HG02610 (cell line): ENCODE data around the gene COG4.
"Not testable (repeated sequence)": the region's sequence is repeated elsewhere in the genome, so short reads cannot be mapped to it uniquely, and the experiment has no call there.

Source experiments
- ATAC-seq: cut with Tn5 transposase; IDR thresholded peaks from one replicate; pipeline ENCODE4 v1.9.1; 2021; ENCODE audit warnings: mild to moderate bottlenecking, moderate library complexity; ENCODE audit not compliant: unreplicated experiment

Gene COG4

GRCh38 chr16:70460737-70461261 is 62.6 kb downstream of the COG4 start:
- ATAC-seq, result no peak

DNA sequence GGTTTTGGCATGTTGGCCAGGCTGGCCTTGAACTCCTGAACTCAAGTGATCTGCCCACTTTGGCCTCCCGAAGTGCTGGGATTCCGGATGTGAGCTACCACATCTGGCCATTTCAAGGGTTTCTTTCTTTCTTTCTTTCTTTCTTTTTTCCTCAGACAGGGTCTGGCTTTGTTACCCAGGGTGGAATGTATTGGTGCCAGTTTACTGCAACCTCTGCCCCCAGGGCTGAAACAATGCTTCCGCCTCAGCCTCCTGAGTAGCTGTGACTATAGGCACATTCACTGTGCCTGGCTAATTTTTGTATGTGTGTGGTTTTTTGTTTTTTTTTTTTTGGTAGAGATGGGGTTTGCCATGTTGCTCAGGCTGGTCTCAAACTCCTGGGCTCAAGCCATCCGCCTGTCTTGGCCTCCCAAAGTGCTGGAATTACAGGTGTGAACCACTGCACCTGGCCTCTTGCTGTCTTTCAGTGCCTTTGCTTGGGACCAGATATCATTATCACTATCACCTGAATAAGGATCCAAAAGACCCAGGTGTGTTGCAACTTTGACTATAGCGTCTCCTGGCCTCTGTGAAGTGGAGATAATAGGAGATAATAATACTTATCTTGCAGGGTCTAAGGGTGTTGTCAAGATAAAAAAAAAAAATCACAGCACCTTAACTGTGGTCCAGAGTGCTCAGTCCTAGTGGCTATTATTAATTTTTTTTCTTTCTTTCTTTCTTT is 65.7 kb downstream of the COG4 start:
- no peak for ATAC-seq

DNA sequence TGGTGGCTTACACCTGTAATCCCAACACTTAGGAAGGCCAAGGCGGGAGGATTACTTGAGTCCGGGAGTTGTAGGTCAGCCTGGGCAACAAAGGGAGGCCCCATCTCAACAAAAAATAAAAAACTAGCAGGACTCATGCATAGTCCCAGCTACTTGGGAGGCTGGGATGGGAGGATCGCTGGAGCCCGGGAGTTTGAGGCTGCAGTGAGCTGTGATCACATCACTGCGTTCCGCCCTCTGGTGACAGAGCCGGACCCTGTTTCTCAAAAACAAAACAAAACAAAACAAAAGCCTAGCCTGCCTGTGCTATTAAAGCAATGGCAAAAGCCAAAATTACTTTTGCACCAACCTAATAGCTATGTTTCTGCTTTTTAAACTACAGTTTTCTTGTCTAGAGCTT is 67.4 kb downstream of the COG4 start:
- ATAC-seq, result no peak

DNA sequence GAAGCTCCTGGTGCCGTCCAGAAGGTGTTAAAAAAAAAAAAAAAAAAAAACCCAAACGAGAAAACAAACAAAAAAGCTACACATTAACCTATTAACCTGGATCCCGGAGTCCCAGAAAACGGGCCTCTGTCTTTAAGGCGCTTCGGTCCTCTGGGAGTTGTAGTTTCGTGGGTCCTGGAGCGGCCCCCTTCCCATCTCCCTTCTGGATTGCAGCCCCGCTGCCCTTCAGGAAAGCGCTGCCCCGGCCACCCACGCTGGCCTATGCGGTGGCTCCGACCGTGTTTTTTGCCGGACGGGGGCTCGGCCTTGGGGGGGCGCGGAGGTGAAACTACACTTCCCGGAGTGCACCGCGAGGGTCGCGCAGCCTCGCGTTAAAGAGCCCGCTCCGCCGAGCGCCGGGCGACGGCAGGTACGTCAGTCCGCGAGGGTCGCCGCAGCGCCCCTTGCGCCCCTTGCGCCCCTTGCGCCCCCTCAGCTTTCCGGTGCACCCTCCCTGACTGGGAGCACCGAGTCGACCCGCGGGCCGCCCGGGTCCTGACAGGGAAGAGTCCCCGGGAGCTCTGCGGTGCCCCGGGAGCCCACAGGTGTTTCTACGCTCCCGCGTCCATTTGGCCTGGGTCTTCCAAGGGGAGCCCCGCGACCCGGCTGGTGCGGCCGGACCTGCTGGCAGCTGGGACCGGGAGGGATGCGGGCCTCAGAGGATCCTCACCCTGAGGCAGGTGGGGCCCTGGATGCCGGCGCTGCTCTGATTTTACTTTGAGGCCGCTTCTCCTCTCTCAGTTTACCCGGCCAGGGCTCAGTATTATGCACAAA is 68.9 kb downstream of the COG4 start, which contains the start of gene FCSK:
Gene FCSK (plus strand): TSS at position 374 of the 813 bp plus-strand sequence. CDS start 8,596 bp downstream, outside the sequence.
- ATAC-seq, result peak; percentile 74

- peak; percentile 9 for ATAC-seq
Measured at GRCh38 chr16:70453892-70454221, 69.5 kb downstream of the COG4 start.

- ATAC-seq, result no peak
Measured at GRCh38 chr16:70453117-70453891, 70.0 kb downstream of the COG4 start.

DNA sequence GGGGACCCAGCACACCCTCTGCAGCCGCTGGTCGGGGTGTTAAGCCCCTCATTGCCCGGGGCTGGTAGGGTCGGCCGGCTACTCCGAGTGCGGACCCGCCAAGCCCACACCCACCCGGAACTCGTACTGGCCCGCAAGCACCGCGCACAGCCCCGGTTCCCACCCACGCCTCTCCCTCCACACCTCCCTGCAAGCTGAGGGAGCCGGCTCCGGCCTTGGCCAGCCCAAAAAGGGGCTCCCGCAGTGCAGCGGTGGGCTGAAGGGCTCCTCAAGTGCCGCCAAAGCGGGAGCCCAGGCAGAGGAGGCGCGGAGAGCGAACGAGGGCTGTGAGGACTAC is 72.4 kb downstream of the COG4 start:
- not testable (repeated sequence) for ATAC-seq

GRCh38 chr16:70450142-70451003 is 73.0 kb downstream of the COG4 start:
- ATAC-seq, result not testable (repeated sequence)

DNA sequence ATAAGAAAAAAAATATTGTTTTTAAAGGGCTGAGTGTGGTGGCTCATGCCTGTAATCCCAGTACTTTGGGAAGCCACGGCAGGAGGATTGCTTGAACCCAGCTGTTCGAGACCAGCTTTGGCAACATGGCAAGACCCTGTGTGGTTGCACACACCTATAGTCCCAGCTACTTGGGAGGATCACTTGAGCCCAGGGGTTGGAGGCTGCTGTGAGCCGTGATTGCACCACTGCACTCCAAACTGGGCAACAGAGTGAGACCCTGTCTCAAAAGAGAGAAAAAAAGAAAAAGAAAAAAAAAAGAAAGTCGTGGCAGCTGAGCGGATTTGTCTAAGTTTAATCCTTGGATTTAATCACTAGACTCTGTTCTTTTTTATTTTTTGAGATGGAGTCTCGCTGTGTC is 75.3 kb downstream of the COG4 start:
- ATAC-seq, result no peak

DNA sequence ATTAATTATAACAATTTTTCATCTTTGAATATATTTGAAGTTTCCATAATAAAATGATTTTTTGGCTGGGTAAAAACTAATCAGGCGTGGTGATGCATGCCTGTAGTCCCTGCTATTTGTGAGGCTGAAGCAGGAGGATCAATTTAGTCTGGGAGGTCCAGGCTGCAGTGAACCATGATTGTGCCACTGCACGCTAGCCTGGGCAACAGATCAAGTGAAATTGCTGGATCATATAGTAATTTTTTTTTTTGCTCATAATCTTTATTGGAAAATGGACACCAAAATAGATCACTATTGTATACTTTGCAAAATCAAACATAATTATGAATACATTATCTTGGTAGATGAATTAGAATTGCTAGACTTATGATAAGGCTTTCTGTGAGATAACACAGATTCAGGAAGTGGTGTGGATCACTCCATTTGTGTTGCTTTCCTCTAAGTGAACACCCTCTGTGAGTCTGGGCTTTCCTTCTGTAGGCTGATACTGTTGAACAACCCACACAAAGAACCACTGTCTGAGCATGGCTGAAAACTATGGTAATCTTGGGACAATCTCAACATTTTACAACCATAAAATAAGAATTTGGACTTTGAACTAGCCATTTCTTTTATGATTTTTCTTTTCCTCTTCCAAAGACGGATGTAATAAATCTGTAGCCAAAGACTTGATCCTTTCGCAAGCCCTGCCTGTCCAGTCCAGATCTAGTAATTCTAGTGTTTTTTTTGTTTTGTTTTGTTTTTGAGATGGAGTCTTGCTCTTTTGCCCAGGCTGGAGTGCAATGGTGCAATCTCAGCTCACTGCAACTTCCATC is 78.9 kb downstream of the COG4 start:
- no peak for ATAC-seq

DNA sequence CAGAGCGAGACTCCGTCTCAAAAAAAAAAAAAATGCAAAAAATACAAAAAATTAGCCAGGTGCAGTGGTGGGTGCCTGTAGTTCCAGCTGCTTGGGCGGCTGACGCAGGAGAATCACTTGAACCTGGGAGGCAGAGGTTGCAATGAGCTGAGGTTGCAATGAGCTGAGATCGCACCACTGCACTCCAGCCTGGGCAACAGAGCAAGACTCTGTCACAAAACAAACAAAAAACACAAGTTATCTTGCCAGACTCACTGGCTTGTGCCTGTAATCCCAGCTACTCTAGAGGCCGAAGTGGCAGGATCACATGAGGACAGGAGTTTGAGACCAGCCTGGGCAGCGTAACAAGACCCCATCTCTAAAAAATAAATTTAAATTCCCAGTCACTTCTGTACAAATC is 81.0 kb downstream of the COG4 start:
- ATAC-seq, result no peak

DNA sequence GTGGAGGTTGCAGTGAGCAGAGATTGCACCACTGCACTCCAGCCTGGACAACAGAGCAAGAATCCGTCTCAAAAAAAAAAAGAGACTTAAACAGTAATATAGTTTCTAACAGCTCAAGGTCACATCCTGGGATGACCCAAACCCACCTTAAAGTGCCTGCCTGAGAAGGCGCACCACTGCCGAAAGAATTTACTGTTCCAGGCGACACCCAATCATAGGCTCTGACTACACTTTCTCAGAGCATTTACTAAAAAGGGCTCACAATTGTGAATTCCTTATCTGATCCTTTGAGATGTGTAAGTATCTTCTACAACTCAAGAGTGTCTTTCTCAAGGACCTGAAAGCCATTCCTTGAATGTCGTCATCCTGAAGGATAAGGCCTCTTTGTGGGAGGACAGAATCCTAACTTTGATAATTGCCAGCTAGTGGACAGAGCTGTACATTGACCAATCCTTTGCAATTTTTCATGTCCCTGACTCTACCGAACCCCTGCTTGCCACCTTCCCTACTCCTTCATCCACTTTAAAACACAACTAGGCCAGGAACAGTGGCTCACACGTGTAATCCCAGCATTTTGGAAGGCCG is 81.9 kb downstream of the COG4 start:
- ATAC-seq, result no peak

DNA sequence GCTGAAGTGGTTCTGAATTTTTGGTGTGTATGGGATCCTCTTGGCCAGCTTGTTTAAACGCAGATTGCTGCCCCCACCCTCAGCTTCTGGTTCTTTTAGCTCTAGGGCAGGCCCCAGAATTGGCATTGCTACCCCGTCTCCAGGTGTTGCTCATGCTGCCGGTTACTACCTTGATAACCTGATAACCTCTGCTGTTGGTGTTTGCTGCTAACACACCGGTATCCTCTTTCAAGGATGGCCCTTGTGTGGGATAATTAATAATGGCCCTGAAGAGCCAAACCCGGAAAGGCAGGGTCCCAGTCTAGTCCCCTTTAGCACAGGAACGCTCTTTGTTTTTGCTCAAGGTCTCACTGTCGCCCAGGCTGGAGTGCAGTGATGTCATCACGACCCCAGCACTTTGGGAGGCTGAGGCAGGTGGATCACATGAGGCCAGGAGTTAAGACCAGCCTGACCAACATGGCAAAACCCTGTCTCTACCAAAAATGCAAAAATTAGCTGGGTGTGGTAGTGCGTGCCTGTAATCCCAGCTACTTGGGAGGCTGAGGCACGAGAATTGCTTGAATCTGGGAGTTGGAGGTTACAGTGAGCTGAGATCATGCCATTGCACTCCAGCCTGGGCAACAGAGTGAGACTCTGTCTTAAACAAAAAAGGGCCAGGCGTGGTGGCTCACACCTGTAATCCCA is 83.2 kb downstream of the COG4 start:
- no peak for ATAC-seq

DNA sequence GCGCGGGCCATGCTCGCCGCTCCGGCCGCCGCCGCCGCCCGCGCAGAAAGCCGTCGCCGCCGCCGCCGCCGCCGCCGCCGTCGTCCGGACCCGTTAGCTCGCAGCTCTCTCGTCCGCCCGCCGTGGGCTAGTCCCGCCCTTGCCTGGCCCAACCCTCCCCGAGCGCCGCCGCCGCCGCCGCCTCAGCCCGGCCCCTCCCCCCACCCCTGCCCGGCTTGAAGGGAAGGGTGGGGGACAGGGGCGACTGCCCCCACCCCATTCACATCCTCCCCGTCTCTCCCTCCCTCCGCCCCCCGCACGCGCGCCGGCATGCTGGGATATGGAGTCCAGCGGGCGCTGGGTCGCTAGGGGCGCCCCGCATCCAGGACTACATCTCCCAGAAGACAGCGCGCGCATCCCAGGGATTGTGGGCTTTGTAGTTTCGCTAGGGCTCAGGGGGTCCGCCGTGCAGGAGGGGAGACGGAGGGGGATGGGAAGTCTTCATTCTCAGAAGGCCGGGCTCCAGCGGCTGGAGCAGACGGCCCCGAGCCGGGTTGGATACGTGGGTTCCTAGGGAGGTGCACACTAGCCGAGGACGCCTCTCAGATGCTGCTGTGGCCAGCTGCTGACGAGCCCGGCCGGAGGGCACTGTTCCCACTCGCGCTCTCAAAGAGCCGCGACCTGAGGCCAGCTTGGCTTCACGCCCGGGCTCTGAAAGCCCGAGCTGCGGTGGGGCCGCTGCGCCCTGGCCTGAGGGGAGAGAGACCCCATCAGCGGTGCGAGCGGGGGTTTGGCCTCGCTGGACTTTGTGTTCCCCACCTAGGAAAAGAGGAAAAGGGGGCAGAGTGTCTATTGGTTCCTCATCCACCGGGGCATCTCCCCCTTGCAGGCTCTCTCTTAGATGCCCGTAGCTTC is 84.1 kb downstream of the COG4 start, which contains the start of gene ST3GAL2:
Gene ST3GAL2 (minus strand): TSS at position 132 of the 894 bp plus-strand sequence. CDS start 40,570 bp downstream, outside the sequence.
- peak; percentile 85 for ATAC-seq

DNA sequence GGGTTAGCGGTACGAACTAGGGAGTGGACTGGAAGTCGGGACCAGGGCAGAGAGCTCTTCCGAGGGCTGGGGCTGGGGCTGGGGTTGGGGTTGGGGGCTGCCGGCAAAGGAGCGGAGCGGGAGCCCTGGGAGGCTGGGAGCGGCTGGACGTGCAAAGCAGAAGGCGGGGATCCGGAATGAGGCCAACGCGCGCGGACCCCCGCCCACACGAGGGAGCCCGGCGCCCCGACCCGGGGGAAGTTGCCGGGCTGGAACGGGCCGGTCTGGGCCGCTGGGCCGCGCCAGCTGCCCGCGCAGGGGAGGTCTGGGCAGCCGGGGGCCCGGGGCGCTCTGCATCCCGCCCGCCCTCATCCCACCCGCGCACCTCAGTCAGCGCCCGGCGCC is 84.8 kb downstream of the COG4 start:
- no peak for ATAC-seq

GRCh38 chr16:70437582-70438557 is 85.5 kb downstream of the COG4 start:
- no peak for ATAC-seq
